ENCODE measurements around the gene PGF.

GRCh38 chr14:74963705-74964271 lies 8.4 kb upstream of the PGF start:
- TF ChIP-seq, protein P1, sequence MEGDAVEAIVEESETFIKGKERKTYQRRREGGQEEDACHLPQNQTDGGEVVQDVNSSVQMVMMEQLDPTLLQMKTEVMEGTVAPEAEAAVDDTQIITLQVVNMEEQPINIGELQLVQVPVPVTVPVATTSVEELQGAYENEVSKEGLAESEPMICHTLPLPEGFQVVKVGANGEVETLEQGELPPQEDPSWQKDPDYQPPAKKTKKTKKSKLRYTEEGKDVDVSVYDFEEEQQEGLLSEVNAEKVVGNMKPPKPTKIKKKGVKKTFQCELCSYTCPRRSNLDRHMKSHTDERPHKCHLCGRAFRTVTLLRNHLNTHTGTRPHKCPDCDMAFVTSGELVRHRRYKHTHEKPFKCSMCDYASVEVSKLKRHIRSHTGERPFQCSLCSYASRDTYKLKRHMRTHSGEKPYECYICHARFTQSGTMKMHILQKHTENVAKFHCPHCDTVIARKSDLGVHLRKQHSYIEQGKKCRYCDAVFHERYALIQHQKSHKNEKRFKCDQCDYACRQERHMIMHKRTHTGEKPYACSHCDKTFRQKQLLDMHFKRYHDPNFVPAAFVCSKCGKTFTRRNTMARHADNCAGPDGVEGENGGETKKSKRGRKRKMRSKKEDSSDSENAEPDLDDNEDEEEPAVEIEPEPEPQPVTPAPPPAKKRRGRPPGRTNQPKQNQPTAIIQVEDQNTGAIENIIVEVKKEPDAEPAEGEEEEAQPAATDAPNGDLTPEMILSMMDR (IDR thresholded peaks at IDR 0.05; ENCODE audit: low read depth, low read length, missing input control), result no peak
- no peak for TF ChIP-seq SP1 (IDR thresholded peaks at IDR 0.05)
- TF ChIP-seq RAD21 (IDR thresholded peaks at IDR 0.05), result no peak
- no peak for TF ChIP-seq REST (IDR thresholded peaks at IDR 0.05)
- TF ChIP-seq, protein P2, sequence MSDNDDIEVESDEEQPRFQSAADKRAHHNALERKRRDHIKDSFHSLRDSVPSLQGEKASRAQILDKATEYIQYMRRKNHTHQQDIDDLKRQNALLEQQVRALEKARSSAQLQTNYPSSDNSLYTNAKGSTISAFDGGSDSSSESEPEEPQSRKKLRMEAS (IDR thresholded peaks at IDR 0.05), result no peak
- TF ChIP-seq, protein P3, sequence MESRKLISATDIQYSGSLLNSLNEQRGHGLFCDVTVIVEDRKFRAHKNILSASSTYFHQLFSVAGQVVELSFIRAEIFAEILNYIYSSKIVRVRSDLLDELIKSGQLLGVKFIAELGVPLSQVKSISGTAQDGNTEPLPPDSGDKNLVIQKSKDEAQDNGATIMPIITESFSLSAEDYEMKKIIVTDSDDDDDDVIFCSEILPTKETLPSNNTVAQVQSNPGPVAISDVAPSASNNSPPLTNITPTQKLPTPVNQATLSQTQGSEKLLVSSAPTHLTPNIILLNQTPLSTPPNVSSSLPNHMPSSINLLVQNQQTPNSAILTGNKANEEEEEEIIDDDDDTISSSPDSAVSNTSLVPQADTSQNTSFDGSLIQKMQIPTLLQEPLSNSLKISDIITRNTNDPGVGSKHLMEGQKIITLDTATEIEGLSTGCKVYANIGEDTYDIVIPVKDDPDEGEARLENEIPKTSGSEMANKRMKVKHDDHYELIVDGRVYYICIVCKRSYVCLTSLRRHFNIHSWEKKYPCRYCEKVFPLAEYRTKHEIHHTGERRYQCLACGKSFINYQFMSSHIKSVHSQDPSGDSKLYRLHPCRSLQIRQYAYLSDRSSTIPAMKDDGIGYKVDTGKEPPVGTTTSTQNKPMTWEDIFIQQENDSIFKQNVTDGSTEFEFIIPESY (IDR thresholded peaks at IDR 0.05), result no peak
- TF ChIP-seq TAF1 (conservative IDR thresholded peaks at IDR 0.05), result no peak

All from liver (tissue), 3 donors.